ENCODE data around the gene RAB33B.
"Not testable (repeated sequence)": the region's sequence is repeated elsewhere in the genome, so short reads cannot be mapped to it uniquely, and the experiment has no call there.

The RAB33B gene

GRCh38 chr4:139460565-139460964 lies 6.6 kb downstream of the RAB33B start:
- no peak for FAIRE-seq
- no peak for DNase-seq (ENCODE audit: extremely low spot score, insufficient read length, low read depth)

DNA sequence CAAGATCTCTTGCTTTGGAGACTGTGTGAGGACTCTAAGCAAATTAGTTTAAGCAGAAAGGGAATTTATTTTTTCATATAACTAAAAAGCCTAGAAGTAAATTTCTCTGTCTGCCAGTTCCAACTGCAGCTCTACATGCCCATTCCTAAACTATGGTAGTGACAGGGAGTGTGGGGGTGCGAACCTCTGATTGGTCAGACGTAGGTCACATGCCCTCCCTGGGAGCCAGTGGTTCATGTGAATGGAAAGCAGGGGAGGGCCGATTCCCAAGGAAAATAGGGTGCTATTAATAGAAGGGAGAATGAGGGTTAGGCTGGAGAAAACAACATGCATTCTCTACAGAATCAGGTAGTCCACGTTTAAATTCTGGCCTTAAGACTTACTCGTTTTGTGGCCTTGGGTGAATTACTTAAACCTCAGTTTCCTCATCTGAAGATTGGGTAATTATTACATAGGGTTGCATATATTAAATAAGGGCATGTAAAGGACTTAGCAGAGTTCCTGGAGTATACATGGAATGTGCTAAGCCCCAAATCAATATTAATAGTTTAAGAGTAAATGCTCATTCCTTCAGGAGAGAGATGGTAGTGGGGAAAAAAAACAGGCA lies 7.2 kb downstream of the RAB33B start:
- no peak for DNase-seq (ENCODE audit: extremely low spot score, insufficient read length, low read depth)
- FAIRE-seq: no peak

DNA sequence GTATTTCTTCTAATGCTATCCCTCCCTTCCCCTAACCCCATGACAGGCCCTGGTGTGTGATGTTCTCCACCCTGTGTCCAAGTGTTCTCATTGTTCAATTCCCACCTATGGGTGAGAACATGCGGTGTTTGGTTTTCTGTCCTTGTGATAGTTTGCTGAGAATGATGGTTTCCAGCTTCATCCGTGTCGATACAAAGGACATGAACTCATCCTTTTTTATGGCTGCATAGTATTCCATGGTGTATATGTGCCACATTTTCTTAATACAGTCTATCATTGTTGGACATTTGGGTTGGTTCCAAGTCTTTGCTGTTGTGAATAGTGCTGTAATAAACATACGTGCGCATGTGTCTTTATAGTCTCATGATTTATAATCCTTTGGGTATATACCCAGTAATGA lies 10.6 kb downstream of the RAB33B start:
- DNase-seq (ENCODE audit: extremely low spot score, insufficient read length, low read depth); FAIRE-seq: not testable (repeated sequence)

DNA sequence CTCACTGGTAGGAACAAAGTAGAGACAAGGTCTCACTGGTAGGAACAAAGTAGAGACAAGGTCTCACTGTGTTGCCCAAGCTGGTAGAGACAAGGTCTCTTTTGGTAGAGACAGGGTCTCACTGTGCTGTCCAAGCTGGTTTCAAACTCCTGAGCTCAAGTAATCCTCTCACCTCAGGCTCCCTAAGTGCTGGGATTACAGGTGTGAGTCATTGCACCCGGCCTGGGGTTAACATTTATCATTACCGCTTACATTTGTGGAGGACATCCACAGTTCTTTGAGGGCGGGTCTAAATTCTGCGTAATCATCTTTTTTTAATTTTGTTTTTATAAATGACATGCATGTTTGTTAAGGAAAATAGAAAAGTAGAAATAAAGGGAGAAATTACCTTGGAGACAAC lies 12.0 kb downstream of the RAB33B start:
- DNase-seq (ENCODE audit: extremely low spot score, insufficient read length, low read depth): no peak
- no peak for FAIRE-seq

DNA sequence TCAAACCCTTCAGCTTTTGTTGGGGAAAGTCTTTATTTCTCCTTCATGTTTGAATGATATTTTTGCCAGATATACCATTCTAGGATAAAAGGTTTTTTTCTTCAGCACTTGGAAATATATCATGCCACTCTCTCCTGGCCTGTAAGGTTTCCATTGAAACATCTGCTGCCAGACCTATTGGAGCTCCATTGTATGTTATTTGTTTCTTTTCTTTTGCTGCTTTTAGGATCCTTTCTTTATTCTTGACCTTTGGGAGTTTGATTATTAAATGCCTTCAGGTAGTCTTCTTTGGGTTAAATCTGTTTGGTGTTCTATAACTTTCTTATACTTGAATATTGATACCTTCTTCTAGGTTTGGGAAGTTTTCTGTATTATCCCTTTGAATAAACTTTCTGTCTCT lies 14.8 kb downstream of the RAB33B start:
- DNase-seq (ENCODE audit: extremely low spot score, insufficient read length, low read depth); FAIRE-seq: not testable (repeated sequence)

DNA sequence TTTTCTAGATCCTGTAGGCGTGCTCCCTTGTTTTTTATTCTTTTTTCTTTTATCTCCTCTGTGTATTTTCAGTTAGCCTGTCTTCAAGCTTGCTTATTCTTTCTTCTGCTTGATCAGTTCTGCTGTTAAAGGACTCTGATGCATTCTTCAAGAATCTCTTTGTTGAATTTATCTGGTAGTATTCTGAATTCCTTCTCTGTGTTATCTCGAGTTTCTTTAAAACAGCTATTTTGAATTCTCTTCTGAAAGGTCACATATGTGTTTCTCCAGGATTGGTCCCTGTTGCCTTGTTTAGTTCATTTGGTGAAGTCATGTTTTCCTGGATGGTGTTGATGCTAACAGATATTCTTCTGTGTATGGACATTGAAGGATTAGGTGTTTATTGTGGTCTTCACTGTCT lies 15.3 kb downstream of the RAB33B start:
- no peak for DNase-seq (ENCODE audit: extremely low spot score, insufficient read length, low read depth)
- peak; percentile 9 for FAIRE-seq

GRCh38 chr4:139469869-139470268 lies 15.9 kb downstream of the RAB33B start:
- no peak for DNase-seq (ENCODE audit: extremely low spot score, insufficient read length, low read depth)
- FAIRE-seq: no peak

DNA sequence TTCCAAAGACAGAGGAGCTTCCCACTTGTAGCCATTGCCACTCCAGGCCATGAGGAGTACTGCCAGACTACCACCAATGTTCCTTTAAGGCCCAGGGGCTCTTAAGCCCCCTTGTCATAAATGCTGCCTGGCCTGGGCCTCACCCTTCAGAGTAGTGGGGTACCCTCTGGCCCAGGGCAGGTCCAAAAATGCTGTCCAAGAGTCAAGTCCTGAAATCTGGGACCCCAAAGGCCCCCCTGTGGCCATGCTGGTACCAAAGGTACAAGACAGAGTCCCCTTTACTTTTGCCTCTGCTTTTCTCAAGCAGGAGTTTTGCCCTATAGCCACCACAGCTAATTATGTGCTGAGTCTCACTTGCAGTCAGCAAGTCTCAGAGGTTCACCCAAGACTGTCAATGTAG lies 16.4 kb downstream of the RAB33B start:
- FAIRE-seq (no peak), DNase-seq (ENCODE audit: extremely low spot score, insufficient read length, low read depth) (no peak)

DNA sequence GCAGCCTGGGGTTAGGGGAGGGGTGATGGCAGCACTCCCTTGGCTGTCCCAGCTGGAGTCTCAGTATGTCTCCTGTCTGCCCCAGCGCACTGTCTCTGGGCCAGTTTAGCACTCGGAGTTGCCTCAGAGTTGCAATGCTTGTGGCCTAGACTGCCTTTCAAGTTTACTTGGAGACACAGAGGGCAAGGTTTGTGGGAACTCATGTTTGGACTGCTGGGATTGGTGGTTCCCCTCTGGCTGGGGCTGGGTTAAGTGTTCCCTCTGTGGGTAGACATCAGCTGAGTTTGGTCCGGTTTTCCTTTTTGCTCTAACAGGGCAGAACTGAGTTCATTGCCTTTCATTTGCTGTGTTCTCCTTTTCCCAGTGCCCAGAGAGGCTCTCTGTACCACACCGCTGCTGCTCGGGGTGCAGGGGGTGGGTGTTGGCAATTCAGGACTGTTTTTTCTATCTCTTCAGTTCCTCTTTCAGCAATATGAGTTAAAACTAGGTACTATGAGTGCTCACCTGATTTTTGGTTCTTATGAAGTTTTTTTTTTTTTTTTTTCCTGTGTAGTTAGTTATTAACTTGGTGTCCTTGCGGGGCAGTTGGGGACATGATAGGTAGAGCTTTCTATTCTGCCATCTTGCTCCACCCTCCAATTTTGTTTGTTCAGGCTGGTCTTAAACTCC lies 17.2 kb downstream of the RAB33B start:
- DNase-seq (ENCODE audit: extremely low spot score, insufficient read length, low read depth) (no peak), FAIRE-seq (peak; percentile 45)

GRCh38 chr4:139472852-139473251 lies 18.9 kb downstream of the RAB33B start:
- DNase-seq (ENCODE audit: extremely low spot score, insufficient read length, low read depth) (no peak), FAIRE-seq (no peak)

DNA sequence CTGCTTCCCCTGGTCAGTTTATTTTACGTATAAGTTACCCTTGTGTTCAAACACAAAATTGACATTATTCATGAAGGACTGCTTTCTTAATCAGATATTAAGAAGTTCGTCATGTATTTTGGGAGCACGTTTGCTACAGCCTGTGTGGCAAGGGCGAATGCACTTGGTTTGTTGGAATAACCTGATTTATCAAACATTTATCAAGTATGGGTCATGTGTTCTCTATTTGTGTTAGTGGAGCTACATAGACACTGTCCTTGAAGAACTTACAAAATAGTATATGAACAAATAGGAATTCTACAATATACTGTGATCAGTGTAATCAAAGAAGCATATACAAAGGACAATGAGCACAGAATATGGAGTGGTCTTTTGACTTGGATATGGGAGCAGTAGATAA lies 22.4 kb downstream of the RAB33B start:
- no peak for FAIRE-seq
- no peak for DNase-seq (ENCODE audit: extremely low spot score, insufficient read length, low read depth)

- FAIRE-seq (no peak), DNase-seq (ENCODE audit: extremely low spot score, insufficient read length, low read depth) (no peak)
Observed at GRCh38 chr4:139481465-139481864, 27.5 kb downstream of the RAB33B start.

GRCh38 chr4:139483000-139483399 lies 29.1 kb downstream of the RAB33B start:
- DNase-seq (ENCODE audit: extremely low spot score, insufficient read length, low read depth) (no peak), FAIRE-seq (no peak)

DNA sequence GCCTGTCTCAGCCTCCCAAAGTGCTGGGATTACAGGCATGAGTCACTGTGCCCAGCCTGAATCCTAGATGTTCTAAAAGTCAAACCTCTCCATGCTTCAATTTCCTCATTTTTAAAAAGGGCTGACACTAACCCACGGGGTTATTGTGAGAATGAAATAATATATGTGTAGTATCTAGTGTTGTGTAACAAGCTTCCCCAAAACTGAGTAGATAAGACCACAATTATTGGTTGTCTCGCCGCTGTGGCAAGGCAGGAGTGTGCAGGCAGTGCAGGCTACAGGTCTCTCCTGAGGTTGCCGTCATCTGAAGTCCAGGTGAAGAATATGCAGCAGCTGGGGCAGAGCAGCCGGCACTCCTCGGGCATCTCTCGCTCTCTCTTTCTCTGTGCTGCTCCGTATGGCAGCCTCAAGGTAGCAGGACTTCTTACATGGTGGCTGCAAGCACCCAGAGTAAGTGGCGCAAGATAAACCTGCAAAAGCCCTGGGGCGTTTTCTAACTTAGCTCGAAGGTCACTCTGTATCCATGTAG lies 30.9 kb downstream of the RAB33B start:
- DNase-seq (ENCODE audit: extremely low spot score, insufficient read length, low read depth): no peak
- no peak for FAIRE-seq

- DNase-seq (ENCODE audit: extremely low spot score, insufficient read length, low read depth) (no peak), FAIRE-seq (no peak)
Observed at GRCh38 chr4:139488442-139488841, 34.5 kb downstream of the RAB33B start.

GRCh38 chr4:139489638-139490037 lies 35.7 kb downstream of the RAB33B start:
- FAIRE-seq (no peak), DNase-seq (ENCODE audit: extremely low spot score, insufficient read length, low read depth) (no peak)

DNA sequence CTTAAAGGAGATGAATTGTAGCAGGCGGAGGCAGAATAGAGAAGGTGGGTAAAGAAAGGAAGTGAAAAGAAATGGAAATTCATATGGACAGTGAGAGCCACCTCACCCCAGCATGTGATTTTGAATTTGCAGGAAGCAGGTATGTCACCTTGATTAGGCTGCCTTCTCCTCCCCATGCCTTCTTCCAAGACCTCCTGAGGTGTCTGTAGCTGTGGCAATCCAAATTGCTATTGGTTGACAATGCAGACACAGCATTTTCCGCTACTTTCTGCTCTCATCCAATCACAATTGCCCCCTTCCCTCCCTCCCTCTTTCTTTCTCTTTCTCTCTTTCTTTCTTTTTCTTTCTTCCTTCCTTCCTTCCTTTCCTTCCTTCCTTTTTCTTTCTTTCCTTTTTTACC lies 38.5 kb downstream of the RAB33B start:
- DNase-seq (ENCODE audit: extremely low spot score, insufficient read length, low read depth) (no peak), FAIRE-seq (no peak)

- no peak for DNase-seq (ENCODE audit: extremely low spot score, insufficient read length, low read depth)
- no peak for FAIRE-seq
Observed at GRCh38 chr4:139493176-139493575, 39.3 kb downstream of the RAB33B start.

- FAIRE-seq (no peak), DNase-seq (ENCODE audit: extremely low spot score, insufficient read length, low read depth) (no peak)
Observed at GRCh38 chr4:139499186-139499585, 45.3 kb downstream of the RAB33B start.

- FAIRE-seq: no peak
Observed at GRCh38 chr4:139501117-139501516, 47.2 kb downstream of the RAB33B start.

GRCh38 chr4:139501527-139501926 lies 47.6 kb downstream of the RAB33B start:
- DNase-seq (ENCODE audit: extremely low spot score, insufficient read length, low read depth): no peak
- FAIRE-seq: no peak

More at GRCh38 chr4:139501117-139501516, 47.2 kb downstream of the RAB33B start:
- DNase-seq (ENCODE audit: extremely low spot score, insufficient read length, low read depth): no peak

Measured in GM18507 (cell line).